B cell (primary cell): ENCODE results near the gene ASTN2.

ENCODE experiments used
- EZH2 ChIP-seq: IDR thresholded peaks from 2 replicates; pipeline ENCODE4 v1.6.1; 2012; ENCODE audit warnings: borderline replicate concordance, low read depth, mild to moderate bottlenecking, moderate library complexity, low read length; ENCODE audit not compliant: insufficient read depth, poor library complexity, severe bottlenecking
- TF ChIP-seq, protein P1 (sequence below): fragments of 200-600 bp; IDR thresholded peaks from one replicate; pipeline ENCODE4 v1.8.0; 2022; ENCODE audit warnings: antibody characterized with exemption, mild to moderate bottlenecking

DNA sequence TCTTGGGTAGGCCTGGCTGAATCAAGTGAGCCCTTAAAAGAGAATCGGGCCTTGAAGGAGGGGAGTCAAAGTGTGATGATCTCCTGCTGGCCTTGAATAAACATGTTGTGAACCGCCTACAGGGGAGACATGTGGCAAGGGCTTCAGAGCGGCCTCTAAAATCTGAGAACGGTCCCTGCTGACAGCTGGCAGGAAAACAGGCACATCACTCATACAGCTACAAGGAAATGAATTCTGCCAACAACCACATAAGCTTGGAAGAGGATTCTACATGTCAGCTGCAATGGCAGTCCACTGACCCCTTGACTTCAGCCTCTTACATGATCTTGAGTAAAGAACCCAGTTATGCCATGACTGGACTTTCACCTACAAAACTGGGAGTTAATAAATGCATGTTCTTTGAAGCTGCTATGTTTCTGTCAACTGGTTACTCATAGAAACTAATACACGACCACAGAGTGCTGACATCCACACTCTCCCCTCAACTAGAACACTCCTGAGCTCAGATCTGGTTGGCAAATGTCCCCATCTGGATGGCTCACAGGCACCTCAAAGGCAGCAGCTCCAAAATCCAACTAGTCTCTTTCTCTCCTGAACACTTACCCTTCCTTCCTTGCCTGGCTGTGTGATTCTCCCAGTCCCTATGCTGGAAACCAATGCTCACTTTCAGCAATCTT, 333.1 kb downstream of the ASTN2 start:
- TF ChIP-seq, protein P1, sequence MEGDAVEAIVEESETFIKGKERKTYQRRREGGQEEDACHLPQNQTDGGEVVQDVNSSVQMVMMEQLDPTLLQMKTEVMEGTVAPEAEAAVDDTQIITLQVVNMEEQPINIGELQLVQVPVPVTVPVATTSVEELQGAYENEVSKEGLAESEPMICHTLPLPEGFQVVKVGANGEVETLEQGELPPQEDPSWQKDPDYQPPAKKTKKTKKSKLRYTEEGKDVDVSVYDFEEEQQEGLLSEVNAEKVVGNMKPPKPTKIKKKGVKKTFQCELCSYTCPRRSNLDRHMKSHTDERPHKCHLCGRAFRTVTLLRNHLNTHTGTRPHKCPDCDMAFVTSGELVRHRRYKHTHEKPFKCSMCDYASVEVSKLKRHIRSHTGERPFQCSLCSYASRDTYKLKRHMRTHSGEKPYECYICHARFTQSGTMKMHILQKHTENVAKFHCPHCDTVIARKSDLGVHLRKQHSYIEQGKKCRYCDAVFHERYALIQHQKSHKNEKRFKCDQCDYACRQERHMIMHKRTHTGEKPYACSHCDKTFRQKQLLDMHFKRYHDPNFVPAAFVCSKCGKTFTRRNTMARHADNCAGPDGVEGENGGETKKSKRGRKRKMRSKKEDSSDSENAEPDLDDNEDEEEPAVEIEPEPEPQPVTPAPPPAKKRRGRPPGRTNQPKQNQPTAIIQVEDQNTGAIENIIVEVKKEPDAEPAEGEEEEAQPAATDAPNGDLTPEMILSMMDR, result no peak
- no peak for TF ChIP-seq EZH2
